Hepatocyte (in vitro differentiated cells): Measurements from ENCODE around the gene TMEM242. TPM values are rescaled to one million over a fixed set of nuclear protein-coding genes. Genes with fewer than 3 reads are reported as not detected.

Experiments
- DNase-seq: peaks from one replicate; pipeline ENCODE4 v3.0.0-alpha.2; 2016; ENCODE audit warnings: low spot score
- H2AFZ ChIP-seq: fragments of 200-600 bp; sonication (generic); 2 replicates; pipeline ENCODE4 v1.6.0; 2016; ENCODE audit warnings: antibody characterized with exemption, mild to moderate bottlenecking
- H3K27ac ChIP-seq: fragments of 200-600 bp; sonication (generic); 2 replicates; pipeline ENCODE4 v1.5.1; 2016; ENCODE audit warnings: mild to moderate bottlenecking
- H3K27me3 ChIP-seq: fragments of 200-600 bp; sonication (generic); 2 replicates; pipeline ENCODE4 v1.6.1; 2016
- H3K36me3 ChIP-seq: fragments of 200-600 bp; sonication (generic); replicated peaks from 2 replicates; pipeline ENCODE4 v1.5.1; 2016; ENCODE audit warnings: low read depth; ENCODE audit not compliant: insufficient read depth
- H3K4me1 ChIP-seq: fragments of 200-600 bp; sonication (generic); 2 replicates; pipeline ENCODE4 v1.5.1; 2016; ENCODE audit warnings: mild to moderate bottlenecking, moderate library complexity; ENCODE audit not compliant: insufficient read depth
- H3K4me2 ChIP-seq: fragments of 200-600 bp; sonication (generic); 2 replicates; pipeline ENCODE4 v1.6.0; 2016
- H3K4me3 ChIP-seq: fragments of 200-600 bp; sonication (generic); 2 replicates; pipeline ENCODE4 v1.5.1; 2016; ENCODE audit warnings: mild to moderate bottlenecking
- H3K79me2 ChIP-seq: fragments of 200-600 bp; sonication (generic); 2 replicates; pipeline ENCODE4 v1.6.0; 2017; ENCODE audit warnings: mild to moderate bottlenecking
- H3K9me2 ChIP-seq: fragments of 200-600 bp; sonication (generic); replicated peaks from 2 replicates; pipeline ENCODE4 v1.6.0; 2017; ENCODE audit warnings: mild to moderate bottlenecking; ENCODE audit not compliant: insufficient read depth
- H3K9me3 ChIP-seq: fragments of 200-600 bp; sonication (generic); 2 replicates; pipeline ENCODE4 v1.5.1; 2016; ENCODE audit warnings: low read depth, mild to moderate bottlenecking
- H4K20me1 ChIP-seq: fragments of 200-600 bp; sonication (generic); 2 replicates; pipeline ENCODE4 v1.6.0; 2016; ENCODE audit warnings: mild to moderate bottlenecking; ENCODE audit not compliant: insufficient read depth, poor library complexity, severe bottlenecking
- EZH2 ChIP-seq: fragments of 200-600 bp; sonication (generic); IDR thresholded peaks from 2 replicates; pipeline ENCODE4 v1.6.1; 2016; ENCODE audit warnings: antibody characterized with exemption, mild to moderate bottlenecking, borderline replicate concordance
- EZH2phosphoT487 ChIP-seq: fragments of 200-600 bp; sonication (generic); IDR thresholded peaks from one replicate; pipeline ENCODE4 v1.6.1; 2018; ENCODE audit warnings: antibody characterized with exemption, mild to moderate bottlenecking, low read depth, moderate library complexity; ENCODE audit not compliant: unreplicated experiment, severe bottlenecking
- WGBS: methylation state at CpG from one replicate; pipeline ENCODE4 v1.1.6; 2016; ENCODE audit warnings: low lambda C conversion rate; ENCODE audit errors: missing lambda C conversion rate; 5-methylcytosine and 5-hydroxymethylcytosine counted together
- polyA plus RNA-seq: library from polyadenylated mRNA; unstranded; fragments of >200 nt; fragmentation: Nextera tagmentation; extraction: Ambion mirVana; gene quantifications from 2 replicates; pipeline ENCODE4 v1.2.1, GENCODE V29; 2016
- total RNA-seq: library from RNA; depleted of rRNA; stranded (reverse); fragments of >200 nt; gene quantifications from 2 replicates; pipeline ENCODE4 v1.2.3, GENCODE V29; 2014
- TF ChIP-seq, protein P1 (sequence below): fragments of 200-600 bp; sonication (generic); IDR thresholded peaks from 2 replicates; pipeline ENCODE4 v1.5.1; 2016; ENCODE audit warnings: antibody characterized with exemption, mild to moderate bottlenecking; ENCODE audit not compliant: poor library complexity

Gene TMEM242
- total and polyA plus RNA-seq, 2 experiments from 2014 or later = 9.0 to 13.7 TPM

DNA sequence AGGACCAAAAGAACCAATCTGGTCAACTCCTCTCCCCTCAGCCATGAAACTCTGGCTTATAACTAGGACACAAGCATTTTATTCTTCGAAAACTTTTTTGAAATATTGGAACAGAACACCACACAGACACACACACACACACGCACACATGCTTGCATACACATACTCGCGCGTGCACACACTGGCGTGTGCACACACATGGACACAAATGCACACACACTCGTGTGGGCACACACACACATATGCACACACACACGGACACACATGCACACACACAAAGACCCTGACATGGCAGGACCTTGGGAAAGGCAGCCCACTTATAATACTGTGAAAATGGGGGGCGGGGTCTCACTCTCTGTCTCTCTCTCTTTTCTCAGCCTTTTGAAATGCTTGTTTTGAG is 63.9 kb downstream of the TMEM242 start:
- Histone ChIP-seq H3K4me1 (no peaks in the 10 kb centered on the region), H3K79me2 (no peaks in the 10 kb centered on the region), H4K20me1 (no peaks in the 10 kb centered on the region), H3K9me3 (no peaks in the 10 kb centered on the region), H3K9me2 (no peaks in the 10 kb centered on the region), H3K27me3 (no peaks in the 10 kb centered on the region), H2AFZ (no peak overlapping the region), H3K36me3 (no peaks in the 10 kb centered on the region), H3K4me2 (no peak overlapping the region), H3K4me3 (no peak overlapping the region), H3K27ac (no peak overlapping the region)
- WGBS = 92% methylated on average over 9 of the region's 9 CpGs
- no peak for DNase-seq
- TF ChIP-seq EZH2phosphoT487 (no peak), EZH2 (no peak)
- TF ChIP-seq, protein P1, sequence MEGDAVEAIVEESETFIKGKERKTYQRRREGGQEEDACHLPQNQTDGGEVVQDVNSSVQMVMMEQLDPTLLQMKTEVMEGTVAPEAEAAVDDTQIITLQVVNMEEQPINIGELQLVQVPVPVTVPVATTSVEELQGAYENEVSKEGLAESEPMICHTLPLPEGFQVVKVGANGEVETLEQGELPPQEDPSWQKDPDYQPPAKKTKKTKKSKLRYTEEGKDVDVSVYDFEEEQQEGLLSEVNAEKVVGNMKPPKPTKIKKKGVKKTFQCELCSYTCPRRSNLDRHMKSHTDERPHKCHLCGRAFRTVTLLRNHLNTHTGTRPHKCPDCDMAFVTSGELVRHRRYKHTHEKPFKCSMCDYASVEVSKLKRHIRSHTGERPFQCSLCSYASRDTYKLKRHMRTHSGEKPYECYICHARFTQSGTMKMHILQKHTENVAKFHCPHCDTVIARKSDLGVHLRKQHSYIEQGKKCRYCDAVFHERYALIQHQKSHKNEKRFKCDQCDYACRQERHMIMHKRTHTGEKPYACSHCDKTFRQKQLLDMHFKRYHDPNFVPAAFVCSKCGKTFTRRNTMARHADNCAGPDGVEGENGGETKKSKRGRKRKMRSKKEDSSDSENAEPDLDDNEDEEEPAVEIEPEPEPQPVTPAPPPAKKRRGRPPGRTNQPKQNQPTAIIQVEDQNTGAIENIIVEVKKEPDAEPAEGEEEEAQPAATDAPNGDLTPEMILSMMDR = no peak

DNA sequence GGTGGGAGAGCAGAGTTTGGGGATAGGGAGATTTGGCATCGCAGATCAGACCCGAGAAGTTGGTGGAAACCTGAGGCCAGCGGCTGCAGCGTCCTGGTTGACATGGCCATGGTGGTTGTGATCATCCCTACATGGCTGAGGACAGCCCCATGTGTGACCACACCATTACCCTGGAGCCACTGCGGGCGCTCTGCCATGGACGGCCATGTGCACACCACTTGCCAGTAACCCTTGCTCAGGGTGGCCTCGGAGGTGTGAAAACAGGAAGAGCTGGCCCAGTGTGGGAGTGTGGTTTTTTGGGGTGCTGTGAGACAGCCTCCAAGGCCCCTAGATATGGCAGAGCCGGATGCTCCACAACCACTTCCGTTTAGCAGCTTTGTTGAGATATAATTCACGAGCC is 64.4 kb downstream of the TMEM242 start:
- no peaks in the 10 kb centered on the region for H3K36me3 ChIP-seq
- H3K27me3 ChIP-seq = no peaks in the 10 kb centered on the region
- no peak for DNase-seq
- H2AFZ ChIP-seq = no peak overlapping the region
- H3K4me3 ChIP-seq = no peak overlapping the region
- no peaks in the 10 kb centered on the region for H3K79me2 ChIP-seq
- WGBS = 97% methylated on average over 11 of the region's 11 CpGs
- H3K4me2 ChIP-seq = no peak overlapping the region
- no peaks in the 10 kb centered on the region for H3K9me2 ChIP-seq
- H3K4me1 ChIP-seq = no peaks in the 10 kb centered on the region
- no peaks in the 10 kb centered on the region for H4K20me1 ChIP-seq
- TF ChIP-seq, protein P1 = no peak
- TF ChIP-seq EZH2 (no peak), EZH2phosphoT487 (no peak)
- H3K9me3 ChIP-seq = no peaks in the 10 kb centered on the region
- H3K27ac ChIP-seq = no peak overlapping the region

DNA sequence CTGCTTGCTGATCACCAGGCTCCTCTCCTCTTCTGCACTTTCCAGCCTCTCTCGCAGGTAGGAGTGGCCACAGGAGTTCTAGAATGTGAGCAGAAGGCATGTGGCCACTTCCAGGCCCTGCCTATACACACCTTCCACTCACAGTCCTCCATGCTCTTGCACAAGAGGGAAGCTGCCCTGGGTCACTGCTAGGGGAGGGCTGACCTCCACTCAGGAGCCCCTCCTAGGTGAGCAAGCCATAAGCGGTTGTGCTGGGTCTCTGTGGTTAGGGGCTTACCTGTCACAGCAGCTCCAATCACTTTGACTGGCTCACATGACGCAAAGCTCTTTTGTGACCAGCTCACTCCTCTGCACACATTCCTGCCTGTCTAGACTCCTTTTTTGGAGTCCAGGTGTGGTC is 68.2 kb downstream of the TMEM242 start:
- Histone ChIP-seq H3K27ac (no peak overlapping the region), H4K20me1 (no peaks in the 10 kb centered on the region), H3K9me3 (no peaks in the 10 kb centered on the region), H3K36me3 (no peaks in the 10 kb centered on the region), H2AFZ (no peak overlapping the region), H3K9me2 (no peaks in the 10 kb centered on the region), H3K27me3 (peaks cover 2% of the 10 kb centered on the region), H3K4me2 (no peak overlapping the region), H3K4me1 (peaks cover 5% of the 10 kb centered on the region), H3K4me3 (no peak overlapping the region), H3K79me2 (no peaks in the 10 kb centered on the region)
- TF ChIP-seq, protein P1 = no peak
- TF ChIP-seq EZH2 (no peak), EZH2phosphoT487 (no peak)
- 91% methylated on average over 3 of the region's 3 CpGs for WGBS
- DNase-seq = no peak

DNA sequence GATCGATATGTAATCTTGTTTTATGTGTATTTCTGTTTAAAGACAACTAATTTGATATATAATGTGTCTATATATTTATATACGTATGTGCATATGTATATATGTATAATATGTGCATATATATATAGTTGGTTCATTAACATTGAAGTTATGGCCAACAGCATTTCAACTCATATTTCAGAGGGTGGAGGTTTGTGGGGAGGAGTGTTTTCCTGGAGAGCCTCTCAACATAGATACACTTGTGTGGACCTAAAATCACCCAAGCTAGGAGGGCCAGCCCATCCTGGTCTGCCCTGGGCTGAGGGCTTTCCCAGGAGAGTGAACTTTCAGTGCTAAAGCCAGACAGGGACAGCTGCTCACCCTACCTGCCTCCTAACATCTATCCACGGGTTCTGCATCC is 68.8 kb downstream of the TMEM242 start:
- H3K9me3 ChIP-seq = no peaks in the 10 kb centered on the region
- TF ChIP-seq, protein P1 = no peak
- no peak for TF ChIP-seq EZH2phosphoT487
- no peak for TF ChIP-seq EZH2
- no peaks in the 10 kb centered on the region for H4K20me1 ChIP-seq
- peaks cover 5% of the 10 kb centered on the region for H3K4me1 ChIP-seq
- H2AFZ ChIP-seq = no peak overlapping the region
- 92% methylated on average over 3 of the region's 3 CpGs for WGBS
- H3K27me3 ChIP-seq = peaks cover 2% of the 10 kb centered on the region
- H3K79me2 ChIP-seq = no peaks in the 10 kb centered on the region
- no peak overlapping the region for H3K27ac ChIP-seq
- H3K4me3 ChIP-seq = no peak overlapping the region
- no peak overlapping the region for H3K4me2 ChIP-seq
- H3K9me2 ChIP-seq = no peaks in the 10 kb centered on the region
- H3K36me3 ChIP-seq = no peaks in the 10 kb centered on the region
- no peak for DNase-seq
